HepG2 (cell line): ENCODE results near the gene P4HA3. TPM values are rescaled to one million over a fixed set of nuclear protein-coding genes. Genes with fewer than 3 reads are reported as not detected.

ENCODE experiments used
- ATAC-seq: fragments of 200-7000 bp; cut with Tn5 transposase; 3 replicates; pipeline ENCODE4 v1.9.1; 2020; ENCODE audit warnings: mild to moderate bottlenecking, moderate library complexity
- BruUV-seq: library from RNA; stranded (reverse); fragments of 400-500 nt; replicated peaks from 2 replicates; lab custom pipeline; 2021; lab: Mats Ljungman, UMichigan
- CTCF ChIA-PET: fragments of 300-600 bp; formaldehyde crosslinking; extraction: SDS; loops from one replicate; lab custom pipeline; 2021; ENCODE audit warnings: low total read pairs, inconsistent platforms, low intra/inter-chr PET ratio; lab: Yijun Ruan, JAX
- POLR2A ChIA-PET: fragments of 350-600 bp; sonication (Branson Sonifier 250); formaldehyde crosslinking; loops from one replicate; lab custom pipeline; 2020; ENCODE audit warnings: antibody characterized with exemption, inconsistent platforms; lab: Yijun Ruan, JAX
- DNase-seq: peaks from one replicate; pipeline ENCODE4 v3.0.0-alpha.2; 2015; ENCODE audit warnings: low spot score
- FAIRE-seq: peaks from 3 replicates; lab custom pipeline; 2011; peaks lifted over from hg19 to GRCh38; lab: Jason Lieb, UNC
- H2AFZ ChIP-seq: one replicate; pipeline ENCODE4 v1.6.1; 2011; ENCODE audit warnings: low read length, inconsistent platforms
- H3K27ac ChIP-seq: fragments of 300-600 bp; 3 replicates; pipeline ENCODE4 v1.8.0; 2011; ENCODE audit warnings: mixed run types, mild to moderate bottlenecking, mixed read lengths, low read length, inconsistent platforms; ENCODE audit not compliant: insufficient read depth; ENCODE audit errors: extremely low read length
- H3K27me3 ChIP-seq, 2 experiments: fragments of 200-600 bp in 1 of 2; 2 replicates in 1 of 2; 3 replicates in 1 of 2; pipeline versions ENCODE4 v1.6.0 to v1.8.0; 2011; ENCODE audit warnings: low read length in 2 of 2, mild to moderate bottlenecking in 2 of 2, moderate library complexity in 2 of 2, inconsistent platforms in 1 of 2; ENCODE audit not compliant: insufficient read depth in 2 of 2, control insufficient read depth in 1 of 2
- H3K36me3 ChIP-seq, 2 experiments: fragments of 200-600 bp in 1 of 2; replicated peaks in 1 of 2; 2 replicates in 1 of 2; 3 replicates in 1 of 2; pipeline versions ENCODE4 v1.5.1 to v1.8.0; 2011; ENCODE audit warnings: low read length in 2 of 2, inconsistent platforms in 1 of 2; ENCODE audit not compliant: insufficient read depth in 2 of 2, control insufficient read depth in 1 of 2
- H3K4me1 ChIP-seq: 2 replicates; pipeline ENCODE4 v1.5.1; 2012; ENCODE audit warnings: low read length, inconsistent platforms; ENCODE audit not compliant: insufficient read depth
- H3K4me2 ChIP-seq: 2 replicates; pipeline ENCODE4 v1.6.0; 2011; ENCODE audit warnings: low read depth, low read length, inconsistent platforms
- H3K4me3 ChIP-seq, 3 experiments: fragments of 200-600 bp in 1 of 3; sonication (generic), shearing (Covaris generic) in 1 of 3; replicated peaks in 1 of 3; 2 replicates each; pipeline ENCODE4 v1.5.1; 2011 to 2016; ENCODE audit warnings: low read length in 3 of 3, inconsistent platforms in 2 of 3, low read depth in 2 of 3, mild to moderate bottlenecking in 2 of 3, control low read depth in 1 of 3, mixed read lengths in 1 of 3; ENCODE audit not compliant: insufficient read depth in 1 of 3
- H3K79me2 ChIP-seq: one replicate; pipeline ENCODE4 v1.6.1; 2011; ENCODE audit warnings: low read length, inconsistent platforms; ENCODE audit not compliant: insufficient read depth
- H3K9ac ChIP-seq: 2 replicates; pipeline ENCODE4 v1.6.0; 2011; ENCODE audit warnings: mild to moderate bottlenecking, low read depth, low read length, inconsistent platforms; ENCODE audit not compliant: insufficient read depth
- H3K9me3 ChIP-seq: 2 replicates; pipeline ENCODE4 v1.5.1; 2012; ENCODE audit warnings: mild to moderate bottlenecking, low read length
- H4K20me1 ChIP-seq: 2 replicates; pipeline ENCODE4 v1.6.0; 2011; ENCODE audit warnings: inconsistent platforms, mild to moderate bottlenecking, low read length, moderate library complexity; ENCODE audit not compliant: insufficient read depth
- CREM ChIP-seq, 2 experiments: sonication (generic) in 1 of 2; formaldehyde crosslinking in 1 of 2; IDR thresholded peaks; 2 replicates each; pipeline versions ENCODE4 v1.4.0 to v1.6.1; 2016 to 2020; ENCODE audit warnings: antibody characterized with exemption in 1 of 2, mild to moderate bottlenecking in 1 of 2, missing genetic modification reagents in 1 of 2
- MAFF ChIP-seq: IDR thresholded peaks from 2 replicates; pipeline ENCODE4 v1.6.1; 2011; ENCODE audit warnings: low read depth, low read length, improper control_type of control experiment
- MBD4 ChIP-seq: IDR thresholded peaks from 2 replicates; pipeline ENCODE4 v1.6.1; 2012; ENCODE audit warnings: low read length, inconsistent platforms, borderline replicate concordance
- NAIF1 ChIP-seq: sonication (generic); formaldehyde crosslinking; IDR thresholded peaks from 2 replicates; pipeline ENCODE4 v1.5.0; 2020; ENCODE audit warnings: mild to moderate bottlenecking, missing genetic modification reagents, borderline replicate concordance
- NR3C1 ChIP-seq: sonication (generic); formaldehyde crosslinking; IDR thresholded peaks from 2 replicates; pipeline ENCODE4 v1.4.0; 2020; ENCODE audit warnings: missing genetic modification reagents
- SMAD1 ChIP-seq: sonication (generic); formaldehyde crosslinking; IDR thresholded peaks from 2 replicates; pipeline ENCODE4 v1.4.0; 2020; ENCODE audit warnings: missing genetic modification reagents, low read depth, mild to moderate bottlenecking, borderline replicate concordance
- SMARCE1 ChIP-seq: fragments of 450-650 bp; IDR thresholded peaks from 2 replicates; pipeline ENCODE4 v1.6.1; 2017; ENCODE audit warnings: borderline replicate concordance
- U2AF2 ChIP-seq: fragments of 200-400 bp; formaldehyde crosslinking; IDR thresholded peaks from 2 replicates; pipeline ENCODE4 v1.6.1; 2017; ENCODE audit warnings: low read depth, mild to moderate bottlenecking, low read length
- ZNF652 ChIP-seq: IDR thresholded peaks from 2 replicates; pipeline ENCODE4 v1.6.1; 2016; ENCODE audit warnings: low read depth, borderline replicate concordance
- ZNF841 ChIP-seq: sonication (generic); formaldehyde crosslinking; IDR thresholded peaks from 2 replicates; pipeline ENCODE4 v1.8.1; 2023; ENCODE audit warnings: missing genetic modification reagents, borderline replicate concordance
- ZSCAN20 ChIP-seq: sonication (generic); formaldehyde crosslinking; IDR thresholded peaks from 2 replicates; pipeline ENCODE4 v1.4.0; 2020; ENCODE audit warnings: missing genetic modification reagents, mild to moderate bottlenecking, borderline replicate concordance
- WGBS: methylation state at CpG from one replicate; pipeline ENCODE4 v1.1.6; 2017; ENCODE audit warnings: low lambda C conversion rate; 5-methylcytosine and 5-hydroxymethylcytosine counted together
- in situ Hi-C: cut with HindIII; loops from 2 replicates; pipeline ENCODE4 v1.10.0; 2017; ENCODE audit warnings: low pct_unique_long_range_greater_than_20kb; ENCODE audit not compliant: extremely low pct_ligation_motif_present
- intact Hi-C: fragments of 100-400 bp; cut with micrococcal nuclease; formaldehyde crosslinking; loops from one replicate; pipeline ENCODE4 v1.10.0; 2022; ENCODE audit not compliant: unreplicated experiment
- polyA plus RNA-seq, 8 experiments: library from polyadenylated mRNA; depleted of rRNA in 3 of 8; stranded (reverse) in 7 of 8; unstranded in 1 of 8; fragments of >200 nt; fragmentation: Illumina TruSeq in 4 of 8; extraction: Trizol in 4 of 8; gene quantifications; 2 replicates each; pipeline versions ENCODE4 v1.2.1 to v1.2.3, GENCODE V29; 2011 to 2016; ENCODE audit warnings: low read depth in 4 of 8, missing spikeins in 1 of 8, mixed read lengths in 1 of 8; ENCODE audit not compliant: insufficient read depth in 1 of 8
- total RNA-seq, 5 experiments: library from RNA; depleted of rRNA; stranded (reverse); fragments of >200 nt; fragmentation: Illumina TruSeq; extraction: Trizol; gene quantifications; 2 replicates each; pipeline ENCODE4 v1.2.3, GENCODE V29; 2016; ENCODE audit warnings: low read depth in 1 of 5
- TF ChIP-seq, protein P1 (sequence below): sonication (generic); formaldehyde crosslinking; IDR thresholded peaks from 2 replicates; pipeline ENCODE4 v1.5.1; 2020; ENCODE audit warnings: missing genetic modification reagents, mild to moderate bottlenecking, borderline replicate concordance
- TF ChIP-seq, protein P2 (sequence below): sonication (generic); formaldehyde crosslinking; IDR thresholded peaks from 2 replicates; pipeline ENCODE4 v1.4.0; 2020; ENCODE audit warnings: mild to moderate bottlenecking, missing genetic modification reagents
- TF ChIP-seq, protein P3 (sequence below): sonication (generic); formaldehyde crosslinking; IDR thresholded peaks from 2 replicates; pipeline ENCODE4 v1.4.0; 2020; ENCODE audit warnings: low read depth, mild to moderate bottlenecking, missing genetic modification reagents
- TF ChIP-seq, protein P4 (sequence below): sonication (generic); formaldehyde crosslinking; IDR thresholded peaks from 2 replicates; pipeline ENCODE4 v1.8.0; 2022; ENCODE audit warnings: mild to moderate bottlenecking, missing genetic modification reagents; ENCODE audit not compliant: insufficient replicate concordance

Gene P4HA3
- total and polyA plus RNA-seq, 2 of the 13 experiments (the other 11 are each of a cell fraction or from before 2014, with no cell fraction given), result not detected

DNA sequence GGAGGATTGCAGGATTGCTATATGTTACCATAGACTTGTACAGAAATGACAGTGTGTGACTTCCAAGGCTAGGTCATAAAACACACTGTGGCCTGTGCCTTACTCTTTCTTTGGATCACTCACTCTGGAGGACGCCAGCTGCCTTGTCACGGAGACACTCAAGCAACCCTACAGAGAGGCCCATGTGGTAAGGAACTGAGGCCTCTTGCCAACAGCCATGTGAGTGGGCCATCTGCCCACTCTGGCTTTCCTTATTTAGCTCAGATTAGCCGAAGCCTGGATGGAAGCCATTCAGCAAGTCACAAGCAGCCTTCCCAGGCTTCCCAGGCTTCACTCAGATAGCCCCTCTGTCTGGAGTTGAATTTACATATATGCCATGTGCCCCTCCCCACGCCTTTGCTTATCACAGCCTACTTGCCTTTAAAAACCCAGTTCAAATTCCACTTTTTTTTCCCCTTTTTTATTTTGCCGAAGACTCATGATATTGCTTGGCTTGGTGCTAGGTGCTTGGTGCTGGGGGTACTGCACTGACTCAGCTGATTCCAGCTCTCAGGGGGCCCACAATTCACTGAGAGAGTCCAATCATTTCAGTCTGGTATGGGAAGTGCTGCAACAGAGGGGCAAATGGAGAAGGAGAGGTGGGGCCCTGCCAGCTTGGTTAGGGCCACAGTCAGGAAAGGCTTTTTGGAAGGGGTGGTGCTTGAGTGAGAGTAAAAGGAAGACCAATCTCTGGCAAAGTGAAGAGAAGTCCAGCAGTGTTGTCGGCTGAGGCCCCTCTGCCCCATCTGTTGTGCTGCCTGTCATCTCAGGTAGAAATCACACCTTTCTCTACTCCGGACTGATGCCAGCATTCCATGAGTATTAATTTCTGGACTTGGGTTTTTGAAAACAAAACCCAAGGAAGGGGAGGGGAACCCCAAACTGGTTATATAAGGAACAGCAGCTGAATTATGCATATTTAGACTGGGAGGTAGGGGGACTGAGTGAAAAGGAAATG is 14.5 kb upstream of the P4HA3 start (continued):
- TF ChIP-seq, protein P1, sequence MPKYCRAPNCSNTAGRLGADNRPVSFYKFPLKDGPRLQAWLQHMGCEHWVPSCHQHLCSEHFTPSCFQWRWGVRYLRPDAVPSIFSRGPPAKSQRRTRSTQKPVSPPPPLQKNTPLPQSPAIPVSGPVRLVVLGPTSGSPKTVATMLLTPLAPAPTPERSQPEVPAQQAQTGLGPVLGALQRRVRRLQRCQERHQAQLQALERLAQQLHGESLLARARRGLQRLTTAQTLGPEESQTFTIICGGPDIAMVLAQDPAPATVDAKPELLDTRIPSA (CRISPR knock-in tag), result no peak
- TF ChIP-seq ZSCAN20 (CRISPR knock-in tag), result no peak
- no peak for TF ChIP-seq MBD4

DNA sequence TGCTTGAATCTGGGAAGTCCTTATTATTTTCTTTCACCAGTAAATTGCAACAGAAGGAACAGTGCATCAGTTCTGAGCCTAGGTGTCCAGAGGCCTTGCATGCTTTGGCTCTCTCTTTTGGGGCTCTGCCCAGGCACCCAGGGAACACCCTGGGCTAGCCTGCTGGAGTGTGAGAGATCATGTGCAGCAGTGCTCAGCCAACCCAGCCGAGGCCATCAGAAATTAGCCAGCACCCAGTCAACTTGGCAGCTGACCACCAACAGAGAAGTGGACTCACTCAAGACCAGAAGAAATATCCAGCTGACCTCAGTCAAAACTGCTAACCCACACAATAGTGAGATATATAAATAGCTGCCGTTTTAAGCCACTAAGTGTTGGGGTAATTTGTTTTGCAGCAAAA is 11.2 kb upstream of the P4HA3 start:
- H3K79me2 ChIP-seq, result no peaks in the 10 kb centered on the region
- in situ Hi-C loops (loop anchor here (10.0 kb wide), 1 partner anchor 58 kb away; no protein-coding TSS in a partner anchor), intact Hi-C loops (loop anchor here (5.0 kb wide), 1 partner anchor 65 kb away; no protein-coding TSS in a partner anchor)
- no peak overlapping the region for H3K9ac ChIP-seq
- FAIRE-seq (no peak), DNase-seq (no peak), ATAC-seq (no peak)
- H3K36me3 ChIP-seq, result no peaks in the 10 kb centered on the region
- no peak overlapping the region for H2AFZ ChIP-seq
- no TSS peak for BruUV-seq
- ChIA-PET CTCF (no interaction called here), POLR2A (no interaction called here)
- H3K27ac ChIP-seq, result no peak overlapping the region
- no peak overlapping the region for H3K4me2 ChIP-seq
- 0 out of 2 replicates have a peak, but pooled peaks cover under 1% of the 10 kb centered on the region for H3K9me3 ChIP-seq
- no peaks in the 10 kb centered on the region for H3K4me1 ChIP-seq
- no peaks in the 10 kb centered on the region for H4K20me1 ChIP-seq
- H3K4me3 ChIP-seq, result no peak overlapping the region
- H3K27me3 ChIP-seq, result peaks cover 0 to 9% of the 10 kb centered on the region in 2 experiments; a peak in 3 of 5 replicates
- 0% methylated on average over 1 of the region's 2 CpGs for WGBS
- TF ChIP-seq SMARCE1 (no peak), MAFF (no peak), CREM (IDR thresholded peaks at IDR 0.05) (no peak), CREM (CRISPR knock-in tag; IDR thresholded peaks at IDR 0.05) (no peak), ZNF841 (CRISPR knock-in tag) (no peak), SMAD1 (CRISPR knock-in tag) (no peak), ZNF652 (CRISPR knock-in tag) (no peak), U2AF2 (no peak), NR3C1 (CRISPR knock-in tag) (no peak), NAIF1 (CRISPR knock-in tag) (no peak)
- TF ChIP-seq, protein P2, sequence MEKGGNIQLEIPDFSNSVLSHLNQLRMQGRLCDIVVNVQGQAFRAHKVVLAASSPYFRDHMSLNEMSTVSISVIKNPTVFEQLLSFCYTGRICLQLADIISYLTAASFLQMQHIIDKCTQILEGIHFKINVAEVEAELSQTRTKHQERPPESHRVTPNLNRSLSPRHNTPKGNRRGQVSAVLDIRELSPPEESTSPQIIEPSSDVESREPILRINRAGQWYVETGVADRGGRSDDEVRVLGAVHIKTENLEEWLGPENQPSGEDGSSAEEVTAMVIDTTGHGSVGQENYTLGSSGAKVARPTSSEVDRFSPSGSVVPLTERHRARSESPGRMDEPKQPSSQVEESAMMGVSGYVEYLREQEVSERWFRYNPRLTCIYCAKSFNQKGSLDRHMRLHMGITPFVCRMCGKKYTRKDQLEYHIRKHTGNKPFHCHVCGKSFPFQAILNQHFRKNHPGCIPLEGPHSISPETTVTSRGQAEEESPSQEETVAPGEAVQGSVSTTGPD, result no peak
- TF ChIP-seq, protein P3, sequence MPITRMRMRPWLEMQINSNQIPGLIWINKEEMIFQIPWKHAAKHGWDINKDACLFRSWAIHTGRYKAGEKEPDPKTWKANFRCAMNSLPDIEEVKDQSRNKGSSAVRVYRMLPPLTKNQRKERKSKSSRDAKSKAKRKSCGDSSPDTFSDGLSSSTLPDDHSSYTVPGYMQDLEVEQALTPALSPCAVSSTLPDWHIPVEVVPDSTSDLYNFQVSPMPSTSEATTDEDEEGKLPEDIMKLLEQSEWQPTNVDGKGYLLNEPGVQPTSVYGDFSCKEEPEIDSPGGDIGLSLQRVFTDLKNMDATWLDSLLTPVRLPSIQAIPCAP (CRISPR knock-in tag), result no peak
- TF ChIP-seq, protein P4, sequence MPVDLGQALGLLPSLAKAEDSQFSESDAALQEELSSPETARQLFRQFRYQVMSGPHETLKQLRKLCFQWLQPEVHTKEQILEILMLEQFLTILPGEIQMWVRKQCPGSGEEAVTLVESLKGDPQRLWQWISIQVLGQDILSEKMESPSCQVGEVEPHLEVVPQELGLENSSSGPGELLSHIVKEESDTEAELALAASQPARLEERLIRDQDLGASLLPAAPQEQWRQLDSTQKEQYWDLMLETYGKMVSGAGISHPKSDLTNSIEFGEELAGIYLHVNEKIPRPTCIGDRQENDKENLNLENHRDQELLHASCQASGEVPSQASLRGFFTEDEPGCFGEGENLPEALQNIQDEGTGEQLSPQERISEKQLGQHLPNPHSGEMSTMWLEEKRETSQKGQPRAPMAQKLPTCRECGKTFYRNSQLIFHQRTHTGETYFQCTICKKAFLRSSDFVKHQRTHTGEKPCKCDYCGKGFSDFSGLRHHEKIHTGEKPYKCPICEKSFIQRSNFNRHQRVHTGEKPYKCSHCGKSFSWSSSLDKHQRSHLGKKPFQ (CRISPR knock-in tag), result no peak
